ENCODE data around the gene SH3PXD2B.

DNA sequence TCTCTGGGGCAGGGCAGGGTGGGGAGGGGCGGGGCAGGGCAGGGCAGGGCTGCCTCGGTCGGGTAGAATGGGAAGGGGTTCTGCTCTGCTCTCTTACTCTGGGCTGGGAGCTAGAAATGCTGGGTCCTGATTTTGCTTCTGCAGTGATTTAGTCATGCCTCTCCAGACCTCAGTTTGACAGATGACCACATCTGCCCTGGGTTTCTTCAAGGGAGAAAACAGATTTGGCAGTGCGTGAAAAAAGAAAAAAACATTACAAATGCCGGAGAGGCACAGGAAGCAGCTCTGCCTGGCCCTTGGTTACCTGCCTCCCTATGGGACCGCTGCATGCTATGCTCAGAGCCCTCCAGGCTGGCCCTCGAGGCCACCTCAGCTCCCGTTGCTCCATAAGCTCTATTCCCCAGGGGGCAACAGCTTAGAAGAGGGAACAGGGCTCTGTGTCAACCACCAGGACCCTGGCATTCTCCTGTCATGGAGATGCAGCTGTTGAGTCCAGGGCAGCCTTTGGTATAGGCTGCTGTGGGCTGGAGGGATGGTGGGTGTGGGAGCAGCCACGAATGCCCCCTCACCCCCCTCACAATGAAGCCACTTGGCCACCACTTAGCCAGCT lies 117.5 kb downstream of the SH3PXD2B start:
- TF ChIP-seq, protein P1, sequence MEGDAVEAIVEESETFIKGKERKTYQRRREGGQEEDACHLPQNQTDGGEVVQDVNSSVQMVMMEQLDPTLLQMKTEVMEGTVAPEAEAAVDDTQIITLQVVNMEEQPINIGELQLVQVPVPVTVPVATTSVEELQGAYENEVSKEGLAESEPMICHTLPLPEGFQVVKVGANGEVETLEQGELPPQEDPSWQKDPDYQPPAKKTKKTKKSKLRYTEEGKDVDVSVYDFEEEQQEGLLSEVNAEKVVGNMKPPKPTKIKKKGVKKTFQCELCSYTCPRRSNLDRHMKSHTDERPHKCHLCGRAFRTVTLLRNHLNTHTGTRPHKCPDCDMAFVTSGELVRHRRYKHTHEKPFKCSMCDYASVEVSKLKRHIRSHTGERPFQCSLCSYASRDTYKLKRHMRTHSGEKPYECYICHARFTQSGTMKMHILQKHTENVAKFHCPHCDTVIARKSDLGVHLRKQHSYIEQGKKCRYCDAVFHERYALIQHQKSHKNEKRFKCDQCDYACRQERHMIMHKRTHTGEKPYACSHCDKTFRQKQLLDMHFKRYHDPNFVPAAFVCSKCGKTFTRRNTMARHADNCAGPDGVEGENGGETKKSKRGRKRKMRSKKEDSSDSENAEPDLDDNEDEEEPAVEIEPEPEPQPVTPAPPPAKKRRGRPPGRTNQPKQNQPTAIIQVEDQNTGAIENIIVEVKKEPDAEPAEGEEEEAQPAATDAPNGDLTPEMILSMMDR (IDR thresholded peaks at IDR 0.05), result no peak
- no peak for TF ChIP-seq ZFX (IDR thresholded peaks at IDR 0.05; ENCODE audit: borderline replicate concordance)

Measured in 22Rv1 (cell line).